Umbilical cord (tissue), 2 donors: ENCODE measurements around the gene RBFOX2. TPM values are rescaled to one million over a fixed set of nuclear protein-coding genes. Genes with fewer than 3 reads are reported as not detected.
"Not testable (repeated sequence)": the region's sequence is repeated elsewhere in the genome, so short reads cannot be mapped to it uniquely, and the experiment has no call there.

Experiments used
- DNase-seq: peaks from one replicate; pipeline ENCODE4 v3.0.0-alpha.2; 2015; ENCODE audit warnings: low spot score
- total RNA-seq: library from RNA; depleted of rRNA; stranded (reverse); fragments of >200 nt; gene quantifications from one replicate; pipeline ENCODE4 v1.2.3, GENCODE V29; 2014; ENCODE audit warnings: low replicate concordance; ENCODE audit not compliant: insufficient read depth

Gene RBFOX2
- total RNA-seq, 1 donor from 2014 or later: 203 TPM

- DNase-seq: no peak
Observed at GRCh38 chr22:35835267-35835997, 193.2 kb downstream of the RBFOX2 start.

- peak; percentile 33 for DNase-seq
Observed at GRCh38 chr22:35834061-35834460, 194.6 kb downstream of the RBFOX2 start.

GRCh38 chr22:35830305-35830704, 198.3 kb downstream of the RBFOX2 start:
- no peak for DNase-seq

- no peak for DNase-seq
Observed at GRCh38 chr22:35824256-35824655, 204.4 kb downstream of the RBFOX2 start.

- DNase-seq: no peak
Observed at GRCh38 chr22:35821654-35822053, 207.0 kb downstream of the RBFOX2 start.

- DNase-seq: no peak
Observed at GRCh38 chr22:35819421-35819820, 209.2 kb downstream of the RBFOX2 start.

- no peak for DNase-seq
Observed at GRCh38 chr22:35818897-35819296, 209.7 kb downstream of the RBFOX2 start.

GRCh38 chr22:35812600-35812999, 216.0 kb downstream of the RBFOX2 start:
- DNase-seq: no peak

- DNase-seq: no peak
Observed at GRCh38 chr22:35811670-35812069, 217.0 kb downstream of the RBFOX2 start.

GRCh38 chr22:35809816-35810215, 218.8 kb downstream of the RBFOX2 start:
- DNase-seq: no peak

GRCh38 chr22:35808377-35808776, 220.2 kb downstream of the RBFOX2 start:
- no peak for DNase-seq

GRCh38 chr22:35806668-35807067, 222.0 kb downstream of the RBFOX2 start:
- DNase-seq: not testable (repeated sequence)

- no peak for DNase-seq
Observed at GRCh38 chr22:35805466-35805865, 223.2 kb downstream of the RBFOX2 start.

- DNase-seq: no peak
Observed at GRCh38 chr22:35804421-35804820, 224.2 kb downstream of the RBFOX2 start.

GRCh38 chr22:35802885-35803284, 225.7 kb downstream of the RBFOX2 start:
- DNase-seq: no peak

- not testable (repeated sequence) for DNase-seq
Observed at GRCh38 chr22:35801301-35801700, 227.3 kb downstream of the RBFOX2 start.

- DNase-seq: no peak
Observed at GRCh38 chr22:35799150-35799549, 229.5 kb downstream of the RBFOX2 start.

- no peak for DNase-seq
Observed at GRCh38 chr22:35797411-35797810, 231.2 kb downstream of the RBFOX2 start.

GRCh38 chr22:35795476-35795875, 233.1 kb downstream of the RBFOX2 start:
- peak; percentile 49 for DNase-seq

GRCh38 chr22:35792506-35792905, 236.1 kb downstream of the RBFOX2 start:
- no peak for DNase-seq

GRCh38 chr22:35791788-35792187, 236.8 kb downstream of the RBFOX2 start:
- DNase-seq: not testable (repeated sequence)

- no peak for DNase-seq
Observed at GRCh38 chr22:35785181-35785923, 243.3 kb downstream of the RBFOX2 start.

- no peak for DNase-seq
Observed at GRCh38 chr22:35784633-35785032, 244.0 kb downstream of the RBFOX2 start.
